T-helper 2 cell treated with Interferon-gamma antibody and Interleukin-4, amounts not matched to agents 5 μg/mL and 100 μg/mL, for 36 hours (primary cell): Measurements from ENCODE around the gene TLL1.

Experiments used
- DNase-seq: peaks from one replicate; pipeline ENCODE4 v3.0.0; 2021; ENCODE audit warnings: low spot score
- H3K27ac Mint-ChIP-seq: one replicate; pipeline ENCODE4 v1.8.0; 2021; ENCODE audit warnings: mild to moderate bottlenecking, mixed read lengths
- H3K27me3 Mint-ChIP-seq: one replicate; pipeline ENCODE4 v1.8.0; 2021; ENCODE audit warnings: low read depth, mixed read lengths
- H3K36me3 Mint-ChIP-seq: one replicate; pipeline ENCODE4 v1.8.0; 2021; ENCODE audit warnings: low read depth, mixed read lengths
- H3K4me1 Mint-ChIP-seq: one replicate; pipeline ENCODE4 v1.8.0; 2021; ENCODE audit warnings: low read depth, mixed read lengths
- H3K4me3 Mint-ChIP-seq: one replicate; pipeline ENCODE4 v1.8.0; 2022; ENCODE audit warnings: mild to moderate bottlenecking, moderate library complexity, mixed read lengths
- H3K9me3 Mint-ChIP-seq: one replicate; pipeline ENCODE4 v1.8.0; 2021; ENCODE audit warnings: mixed read lengths

Gene TLL1

GRCh38 chr4:165867961-165868360 lies 5.1 kb upstream of the TLL1 start:
- Mint-ChIP-seq H3K4me3 (no peak overlapping the region), H3K9me3 (no peaks in the 10 kb centered on the region), H3K4me1 (no peaks in the 10 kb centered on the region), H3K27ac (no peak overlapping the region), H3K36me3 (no peaks in the 10 kb centered on the region), H3K27me3 (peaks cover 27% of the 10 kb centered on the region)
- no peak for DNase-seq

- Mint-ChIP-seq H3K4me3 (peak overlapping the region; percentile 18), H3K9me3 (no peaks in the 10 kb centered on the region), H3K36me3 (no peaks in the 10 kb centered on the region), H3K27me3 (peaks cover 63% of the 10 kb centered on the region), H3K4me1 (no peaks in the 10 kb centered on the region), H3K27ac (no peak overlapping the region)
- DNase-seq = no peak
These were observed 448 bp downstream of the TLL1 start for GRCh38 chr4:165873298-165874071.

- H3K4me1 Mint-ChIP-seq = no peaks in the 10 kb centered on the region
- H3K27ac Mint-ChIP-seq = no peak overlapping the region
- no peaks in the 10 kb centered on the region for H3K9me3 Mint-ChIP-seq
- peaks cover 63% of the 10 kb centered on the region for H3K27me3 Mint-ChIP-seq
- H3K36me3 Mint-ChIP-seq = no peaks in the 10 kb centered on the region
- no peak overlapping the region for H3K4me3 Mint-ChIP-seq
- no peak for DNase-seq
These were observed 1.2 kb downstream of the TLL1 start for GRCh38 chr4:165874072-165874790.

GRCh38 chr4:165874791-165875371 lies 1.8 kb downstream of the TLL1 start:
- no peaks in the 10 kb centered on the region for H3K4me1 Mint-ChIP-seq
- no peaks in the 10 kb centered on the region for H3K36me3 Mint-ChIP-seq
- no peaks in the 10 kb centered on the region for H3K9me3 Mint-ChIP-seq
- no peak overlapping the region for H3K4me3 Mint-ChIP-seq
- peaks cover 60% of the 10 kb centered on the region for H3K27me3 Mint-ChIP-seq
- H3K27ac Mint-ChIP-seq = no peak overlapping the region
- no peak for DNase-seq

- H3K4me1 Mint-ChIP-seq = no peaks in the 10 kb centered on the region
- H3K27me3 Mint-ChIP-seq = peaks cover 57% of the 10 kb centered on the region
- DNase-seq = no peak
- H3K27ac Mint-ChIP-seq = no peak overlapping the region
- H3K36me3 Mint-ChIP-seq = no peaks in the 10 kb centered on the region
- no peaks in the 10 kb centered on the region for H3K9me3 Mint-ChIP-seq
- no peak overlapping the region for H3K4me3 Mint-ChIP-seq
These were observed 2.4 kb downstream of the TLL1 start for GRCh38 chr4:165875446-165875845.

- no peaks in the 10 kb centered on the region for H3K9me3 Mint-ChIP-seq
- H3K27ac Mint-ChIP-seq = no peak overlapping the region
- H3K27me3 Mint-ChIP-seq = peaks cover 42% of the 10 kb centered on the region
- no peak for DNase-seq
- no peak overlapping the region for H3K4me3 Mint-ChIP-seq
- no peaks in the 10 kb centered on the region for H3K4me1 Mint-ChIP-seq
- no peaks in the 10 kb centered on the region for H3K36me3 Mint-ChIP-seq
These were observed 4.2 kb downstream of the TLL1 start for GRCh38 chr4:165877286-165877685.

GRCh38 chr4:165879641-165880040 lies 6.6 kb downstream of the TLL1 start:
- Mint-ChIP-seq H3K27me3 (peaks cover 22% of the 10 kb centered on the region), H3K4me3 (no peak overlapping the region), H3K36me3 (no peaks in the 10 kb centered on the region), H3K9me3 (no peaks in the 10 kb centered on the region), H3K4me1 (no peaks in the 10 kb centered on the region), H3K27ac (no peak overlapping the region)
- DNase-seq = no peak

- no peak overlapping the region for H3K27ac Mint-ChIP-seq
- no peaks in the 10 kb centered on the region for H3K36me3 Mint-ChIP-seq
- H3K27me3 Mint-ChIP-seq = no peaks in the 10 kb centered on the region
- H3K4me1 Mint-ChIP-seq = no peaks in the 10 kb centered on the region
- no peak overlapping the region for H3K4me3 Mint-ChIP-seq
- H3K9me3 Mint-ChIP-seq = no peaks in the 10 kb centered on the region
- DNase-seq = no peak
These were observed 21.1 kb downstream of the TLL1 start for GRCh38 chr4:165894159-165894558.

- no peaks in the 10 kb centered on the region for H3K36me3 Mint-ChIP-seq
- H3K27ac Mint-ChIP-seq = no peak overlapping the region
- no peak overlapping the region for H3K4me3 Mint-ChIP-seq
- no peaks in the 10 kb centered on the region for H3K27me3 Mint-ChIP-seq
- H3K9me3 Mint-ChIP-seq = peaks cover 4% of the 10 kb centered on the region
- DNase-seq = no peak
- no peaks in the 10 kb centered on the region for H3K4me1 Mint-ChIP-seq
These were observed 32.5 kb downstream of the TLL1 start for GRCh38 chr4:165905405-165906027.

GRCh38 chr4:165906272-165906671 lies 33.2 kb downstream of the TLL1 start:
- no peaks in the 10 kb centered on the region for H3K27me3 Mint-ChIP-seq
- H3K36me3 Mint-ChIP-seq = no peaks in the 10 kb centered on the region
- H3K4me3 Mint-ChIP-seq = no peak overlapping the region
- no peak overlapping the region for H3K27ac Mint-ChIP-seq
- H3K9me3 Mint-ChIP-seq = no peaks in the 10 kb centered on the region
- H3K4me1 Mint-ChIP-seq = no peaks in the 10 kb centered on the region
- DNase-seq = no peak

- Mint-ChIP-seq H3K27me3 (no peaks in the 10 kb centered on the region), H3K9me3 (no peaks in the 10 kb centered on the region), H3K4me1 (no peaks in the 10 kb centered on the region), H3K4me3 (no peak overlapping the region), H3K36me3 (no peaks in the 10 kb centered on the region), H3K27ac (no peak overlapping the region)
- DNase-seq = no peak
These were observed 36.9 kb downstream of the TLL1 start for GRCh38 chr4:165909947-165910346.

GRCh38 chr4:165915215-165915614 lies 42.2 kb downstream of the TLL1 start:
- no peak for DNase-seq
- Mint-ChIP-seq H3K36me3 (no peaks in the 10 kb centered on the region), H3K27ac (no peak overlapping the region), H3K27me3 (no peaks in the 10 kb centered on the region), H3K4me3 (no peak overlapping the region), H3K9me3 (no peaks in the 10 kb centered on the region), H3K4me1 (no peaks in the 10 kb centered on the region)

GRCh38 chr4:165921546-165921945 lies 48.5 kb downstream of the TLL1 start:
- Mint-ChIP-seq H3K36me3 (no peaks in the 10 kb centered on the region), H3K27me3 (no peaks in the 10 kb centered on the region), H3K4me1 (no peaks in the 10 kb centered on the region), H3K9me3 (no peaks in the 10 kb centered on the region), H3K27ac (no peak overlapping the region), H3K4me3 (no peak overlapping the region)
- DNase-seq = no peak

GRCh38 chr4:165922747-165923146 lies 49.7 kb downstream of the TLL1 start:
- no peak overlapping the region for H3K4me3 Mint-ChIP-seq
- H3K4me1 Mint-ChIP-seq = no peaks in the 10 kb centered on the region
- no peaks in the 10 kb centered on the region for H3K36me3 Mint-ChIP-seq
- no peak overlapping the region for H3K27ac Mint-ChIP-seq
- H3K9me3 Mint-ChIP-seq = no peaks in the 10 kb centered on the region
- DNase-seq = no peak
- H3K27me3 Mint-ChIP-seq = no peaks in the 10 kb centered on the region
